Measurements from ENCODE around the gene TPSAB1.

The TPSAB1 gene

DNA sequence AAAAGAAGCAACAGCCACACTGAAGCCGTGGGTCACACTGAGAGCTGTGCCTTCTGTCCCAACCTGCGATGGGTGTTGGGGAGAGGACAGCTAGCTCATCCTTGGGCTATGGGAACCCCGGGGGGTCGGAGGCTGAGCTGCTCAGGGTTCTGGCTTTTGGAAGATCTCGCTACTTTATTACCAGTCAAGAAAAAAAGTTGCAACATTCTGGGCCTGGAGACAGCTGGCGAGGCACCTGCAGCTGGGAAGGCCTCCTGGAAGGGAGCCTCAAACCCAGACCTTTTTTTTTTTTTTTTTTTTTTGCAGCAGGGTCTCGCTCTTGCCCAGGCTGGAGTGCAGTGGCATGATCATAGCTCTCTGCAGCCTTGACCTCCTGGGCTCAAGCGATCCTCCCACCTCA lies 40.3 kb downstream of the TPSAB1 start:
- TF ChIP-seq PPARA (CRISPR knock-in tag; IDR thresholded peaks at IDR 0.05; ENCODE audit: borderline replicate concordance) (no peak), BACH2 (CRISPR knock-in tag; IDR thresholded peaks at IDR 0.05; ENCODE audit: borderline replicate concordance) (no peak), ARNTL (CRISPR knock-in tag; IDR thresholded peaks at IDR 0.05; ENCODE audit: borderline replicate concordance, low read depth) (no peak), GLIS3 (CRISPR knock-in tag; IDR thresholded peaks at IDR 0.05) (no peak), ZFP30 (CRISPR knock-in tag; IDR thresholded peaks at IDR 0.05) (no peak), ZNF8 (CRISPR knock-in tag; IDR thresholded peaks at IDR 0.05) (no peak), PATZ1 (CRISPR knock-in tag; IDR thresholded peaks at IDR 0.05; ENCODE audit: borderline replicate concordance) (no peak), CSDC2 (CRISPR knock-in tag; IDR thresholded peaks at IDR 0.05) (no peak), OSR1 (CRISPR knock-in tag; IDR thresholded peaks at IDR 0.05) (no peak), SNAI2 (CRISPR knock-in tag; IDR thresholded peaks at IDR 0.05) (no peak), POU6F1 (CRISPR knock-in tag; IDR thresholded peaks at IDR 0.05; ENCODE audit: borderline replicate concordance, low read depth) (no peak)
- no peak for ATAC-seq

DNA sequence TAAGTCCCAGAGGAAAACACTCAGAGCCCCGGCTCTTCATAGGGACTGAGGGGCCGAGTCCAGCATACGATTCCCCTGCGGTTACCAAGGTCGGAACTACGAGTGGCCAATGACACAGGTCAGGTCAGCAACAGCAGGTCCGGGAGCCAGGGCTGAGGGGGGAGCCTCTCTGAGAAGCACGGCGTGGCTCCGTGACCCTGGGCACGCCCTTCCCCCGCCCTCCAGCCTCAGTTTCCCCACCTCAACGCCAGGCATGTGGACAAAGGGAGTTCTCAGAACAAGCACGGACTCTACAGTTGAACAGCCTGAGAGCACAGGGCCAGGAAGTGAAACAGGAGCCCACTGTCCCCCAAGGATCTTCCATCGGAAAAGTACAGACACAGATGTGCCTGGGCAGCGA lies 41.0 kb downstream of the TPSAB1 start:
- TF ChIP-seq ZFP3 (CRISPR knock-in tag; IDR thresholded peaks at IDR 0.05), result no peak
- no peak for TF ChIP-seq PATZ1 (CRISPR knock-in tag; IDR thresholded peaks at IDR 0.05; ENCODE audit: borderline replicate concordance)
- no peak for ATAC-seq

DNA sequence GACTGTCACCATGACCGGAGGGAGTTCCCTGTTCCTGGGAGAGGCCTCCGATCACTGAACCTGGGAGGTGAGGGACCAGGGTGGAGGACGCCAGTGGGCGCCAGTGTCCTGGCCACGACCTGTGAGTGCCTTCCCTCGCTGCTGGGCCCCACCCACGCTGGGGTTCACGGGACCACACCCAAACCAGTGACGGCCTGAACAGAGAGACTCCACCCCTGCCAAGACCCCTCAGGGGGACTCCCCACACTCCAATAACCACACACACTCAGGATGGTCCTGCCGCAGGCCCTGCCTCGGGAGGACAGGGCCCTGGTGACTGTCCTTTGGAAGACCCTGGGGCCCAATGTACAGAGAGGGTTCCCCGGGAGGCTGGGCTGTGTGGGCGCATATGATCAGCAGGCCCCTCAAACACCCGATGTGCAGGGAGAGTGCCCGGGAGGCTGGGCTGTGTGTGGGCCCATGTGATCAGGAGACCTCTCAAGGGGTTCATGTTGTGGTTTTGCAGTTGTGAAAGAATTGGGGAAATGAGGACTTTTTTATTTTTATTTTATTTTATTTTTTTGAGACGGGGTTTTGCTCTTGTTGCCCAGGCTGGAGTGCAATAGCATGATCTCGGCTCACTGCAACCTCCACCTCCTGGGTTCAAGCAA lies 41.9 kb downstream of the TPSAB1 start:
- TF ChIP-seq CSRNP3 (CRISPR knock-in tag; IDR thresholded peaks at IDR 0.05) (no peak), ZFP30 (CRISPR knock-in tag; IDR thresholded peaks at IDR 0.05) (no peak), TCF4 (CRISPR knock-in tag; IDR thresholded peaks at IDR 0.05; ENCODE audit: borderline replicate concordance) (no peak), ZFP3 (CRISPR knock-in tag; IDR thresholded peaks at IDR 0.05) (no peak), GLIS3 (CRISPR knock-in tag; IDR thresholded peaks at IDR 0.05) (no peak)
- ATAC-seq, result no peak

DNA sequence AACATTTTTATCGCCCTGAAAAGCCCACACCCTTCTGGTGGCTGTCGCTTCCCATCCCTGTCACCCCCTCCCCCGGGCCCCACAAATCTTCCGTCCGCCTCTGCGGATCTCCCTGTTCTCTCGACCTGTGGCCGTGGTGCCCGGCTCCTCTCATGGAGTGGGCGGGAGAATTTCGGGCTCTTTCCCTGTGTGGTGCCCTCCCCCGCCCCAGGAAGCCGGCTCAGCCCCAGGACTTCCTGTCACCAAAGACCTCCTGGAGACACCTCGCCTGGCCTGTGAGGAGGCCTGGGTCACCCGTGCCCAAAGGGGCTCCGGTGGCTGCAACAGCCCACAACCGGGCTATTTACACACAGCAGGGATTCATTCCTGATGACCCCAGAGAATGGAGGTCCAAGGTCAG lies 42.8 kb downstream of the TPSAB1 start:
- ATAC-seq, result no peak
- TF ChIP-seq ZFP30 (CRISPR knock-in tag; IDR thresholded peaks at IDR 0.05), result no peak
- TF ChIP-seq CREB5 (CRISPR knock-in tag; IDR thresholded peaks at IDR 0.05; ENCODE audit: low read depth), result no peak
- no peak for TF ChIP-seq BACH2 (CRISPR knock-in tag; IDR thresholded peaks at IDR 0.05; ENCODE audit: borderline replicate concordance)

DNA sequence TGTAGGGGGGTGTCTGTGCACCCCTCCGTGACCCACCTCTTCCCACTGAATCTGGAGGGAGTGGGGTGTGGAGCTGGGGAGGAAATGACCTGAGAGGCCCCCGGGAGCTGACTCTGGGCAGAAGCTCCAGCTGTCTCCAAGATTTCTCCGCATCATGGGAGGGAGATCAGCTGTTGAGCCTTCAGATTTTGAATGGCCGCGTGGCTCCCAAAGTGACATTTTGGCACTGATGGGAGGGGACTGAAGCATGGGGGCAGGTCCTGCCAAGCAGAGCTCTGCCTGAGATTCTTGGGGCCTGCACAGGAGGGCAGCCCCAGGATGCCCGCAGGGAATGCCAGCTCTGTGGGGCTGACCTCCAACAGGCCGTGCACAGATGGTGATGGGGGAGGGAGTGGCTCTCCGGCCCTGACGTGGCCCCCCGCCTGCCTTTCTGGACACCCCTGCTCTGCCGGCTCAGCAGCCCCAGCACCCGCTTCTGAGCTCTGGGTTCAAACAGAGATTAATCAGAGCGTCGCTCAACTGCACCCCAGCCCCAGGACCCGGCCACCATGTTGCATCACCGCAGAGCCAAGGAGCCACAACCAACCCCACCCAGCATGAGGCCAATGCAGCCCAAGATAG lies 43.6 kb downstream of the TPSAB1 start:
- TF ChIP-seq CREB5 (CRISPR knock-in tag; IDR thresholded peaks at IDR 0.05; ENCODE audit: low read depth) (no peak), ZFP3 (CRISPR knock-in tag; IDR thresholded peaks at IDR 0.05) (no peak), POU6F1 (CRISPR knock-in tag; IDR thresholded peaks at IDR 0.05; ENCODE audit: borderline replicate concordance, low read depth) (no peak), BACH2 (CRISPR knock-in tag; IDR thresholded peaks at IDR 0.05; ENCODE audit: borderline replicate concordance) (no peak), ISL1 (CRISPR knock-in tag; IDR thresholded peaks at IDR 0.05) (no peak)
- no peak for ATAC-seq

All from SK-N-SH treated with all-trans-retinoic acid at 6 μM for 48 hours (cell line).